RWPE2 (cell line): ENCODE measurements around the gene ACSL1.

ENCODE experiments used
- ATAC-seq: fragments of 200-7000 bp; cut with Tn5 transposase; 3 replicates; pipeline ENCODE4 v1.9.1; 2021; ENCODE audit warnings: low read depth
- DNase-seq: peaks from one replicate; pipeline ENCODE4 v3.0.0-alpha.2; 2020; ENCODE audit warnings: low spot score
- H3K27ac ChIP-seq: fragments of 450-650 bp; 2 replicates; pipeline ENCODE4 v1.5.1; 2017; ENCODE audit warnings: mild to moderate bottlenecking; ENCODE audit not compliant: poor library complexity, severe bottlenecking
- H3K27me3 ChIP-seq: fragments of 250-450 bp; sonication (Bioruptor Pico); 2 replicates; pipeline ENCODE4 v1.5.1; 2021; ENCODE audit warnings: mild to moderate bottlenecking, moderate library complexity; ENCODE audit not compliant: insufficient read depth, poor library complexity, severe bottlenecking
- H3K36me3 ChIP-seq: fragments of 250-450 bp; sonication (Bioruptor Pico); 2 replicates; pipeline ENCODE4 v1.5.1; 2020; ENCODE audit warnings: low read depth, mild to moderate bottlenecking, moderate library complexity
- H3K4me1 ChIP-seq: fragments of 250-450 bp; sonication (Bioruptor Pico); 2 replicates; pipeline ENCODE4 v1.5.1; 2021; ENCODE audit warnings: mild to moderate bottlenecking, moderate library complexity; ENCODE audit not compliant: insufficient read depth, poor library complexity, severe bottlenecking
- H3K4me3 ChIP-seq: fragments of 250-450 bp; sonication (Bioruptor Pico); 2 replicates; pipeline ENCODE4 v1.5.1; 2021; ENCODE audit warnings: mild to moderate bottlenecking, moderate library complexity; ENCODE audit not compliant: severe bottlenecking
- H3K9me3 ChIP-seq: fragments of 250-450 bp; sonication (Bioruptor Pico); 2 replicates; pipeline ENCODE4 v1.5.1; 2021; ENCODE audit warnings: mild to moderate bottlenecking, moderate library complexity; ENCODE audit not compliant: severe bottlenecking
- TF ChIP-seq, protein P1 (sequence below): fragments of 450-650 bp; IDR thresholded peaks from one replicate; pipeline ENCODE4 v1.5.1; 2017; ENCODE audit warnings: mild to moderate bottlenecking, moderate library complexity; ENCODE audit not compliant: poor library complexity, severe bottlenecking

The ACSL1 gene

GRCh38 chr4:184721254-184721653 lies 104.5 kb downstream of the ACSL1 start:
- Histone ChIP-seq H3K27ac (no peak overlapping the region), H3K9me3 (no peaks in the 10 kb centered on the region), H3K27me3 (no peaks in the 10 kb centered on the region), H3K4me3 (no peak overlapping the region), H3K4me1 (no peaks in the 10 kb centered on the region), H3K36me3 (peaks cover 85% of the 10 kb centered on the region)
- no peak for ATAC-seq
- DNase-seq: no peak
- TF ChIP-seq, protein P1, sequence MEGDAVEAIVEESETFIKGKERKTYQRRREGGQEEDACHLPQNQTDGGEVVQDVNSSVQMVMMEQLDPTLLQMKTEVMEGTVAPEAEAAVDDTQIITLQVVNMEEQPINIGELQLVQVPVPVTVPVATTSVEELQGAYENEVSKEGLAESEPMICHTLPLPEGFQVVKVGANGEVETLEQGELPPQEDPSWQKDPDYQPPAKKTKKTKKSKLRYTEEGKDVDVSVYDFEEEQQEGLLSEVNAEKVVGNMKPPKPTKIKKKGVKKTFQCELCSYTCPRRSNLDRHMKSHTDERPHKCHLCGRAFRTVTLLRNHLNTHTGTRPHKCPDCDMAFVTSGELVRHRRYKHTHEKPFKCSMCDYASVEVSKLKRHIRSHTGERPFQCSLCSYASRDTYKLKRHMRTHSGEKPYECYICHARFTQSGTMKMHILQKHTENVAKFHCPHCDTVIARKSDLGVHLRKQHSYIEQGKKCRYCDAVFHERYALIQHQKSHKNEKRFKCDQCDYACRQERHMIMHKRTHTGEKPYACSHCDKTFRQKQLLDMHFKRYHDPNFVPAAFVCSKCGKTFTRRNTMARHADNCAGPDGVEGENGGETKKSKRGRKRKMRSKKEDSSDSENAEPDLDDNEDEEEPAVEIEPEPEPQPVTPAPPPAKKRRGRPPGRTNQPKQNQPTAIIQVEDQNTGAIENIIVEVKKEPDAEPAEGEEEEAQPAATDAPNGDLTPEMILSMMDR: no peak

DNA sequence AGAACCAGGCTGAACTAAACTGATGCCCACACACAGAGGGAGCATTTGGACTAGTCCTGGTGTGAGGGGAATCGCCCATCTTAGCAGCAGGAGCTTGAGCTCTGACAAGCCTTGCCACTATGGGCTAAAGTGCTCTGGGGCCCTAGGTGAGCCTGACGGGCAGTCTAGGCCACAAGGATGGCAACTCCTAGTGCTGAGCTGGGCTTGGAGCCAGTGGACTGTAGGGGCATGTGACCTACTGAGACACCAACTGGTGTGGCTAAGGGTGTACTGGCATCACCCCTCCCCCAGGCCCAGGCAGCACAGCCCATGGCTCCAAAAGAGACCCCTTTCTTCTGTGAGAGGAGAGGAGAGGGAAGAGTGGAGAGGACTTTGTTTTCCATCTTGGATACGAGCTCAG lies 106.4 kb downstream of the ACSL1 start:
- ATAC-seq: no peak; the same call in 2 of the 3 replicates
- DNase-seq: no peak
- no peaks in the 10 kb centered on the region for H3K9me3 ChIP-seq
- H3K4me1 ChIP-seq: no peaks in the 10 kb centered on the region
- H3K27ac ChIP-seq: no peak overlapping the region
- no peaks in the 10 kb centered on the region for H3K27me3 ChIP-seq
- no peak overlapping the region for H3K4me3 ChIP-seq
- TF ChIP-seq, protein P1: no peak
- H3K36me3 ChIP-seq: peaks cover 87% of the 10 kb centered on the region

DNA sequence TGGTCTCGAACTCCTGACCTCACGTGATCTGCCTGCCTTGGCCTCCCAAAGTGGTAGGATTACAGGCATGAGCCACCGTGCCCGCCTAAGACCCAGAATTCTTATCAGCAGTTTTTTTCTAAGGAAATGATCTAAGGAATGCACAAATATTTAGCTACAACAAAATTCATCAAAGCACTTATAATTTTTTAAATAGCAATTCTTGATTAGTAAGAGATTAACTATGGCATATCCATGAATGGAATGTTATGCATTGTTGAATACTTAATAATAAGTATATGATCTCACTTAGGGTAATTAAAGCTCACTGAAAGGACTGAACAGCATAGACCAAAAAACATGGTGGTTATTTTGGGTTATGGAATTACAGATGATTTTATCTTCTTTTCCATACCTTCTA lies 110.2 kb downstream of the ACSL1 start:
- TF ChIP-seq, protein P1: no peak
- Histone ChIP-seq H3K4me1 (no peaks in the 10 kb centered on the region), H3K9me3 (no peaks in the 10 kb centered on the region), H3K27ac (no peak overlapping the region), H3K27me3 (no peaks in the 10 kb centered on the region), H3K4me3 (no peak overlapping the region), H3K36me3 (peaks cover 80% of the 10 kb centered on the region)
- no peak for DNase-seq
- no peak for ATAC-seq

DNA sequence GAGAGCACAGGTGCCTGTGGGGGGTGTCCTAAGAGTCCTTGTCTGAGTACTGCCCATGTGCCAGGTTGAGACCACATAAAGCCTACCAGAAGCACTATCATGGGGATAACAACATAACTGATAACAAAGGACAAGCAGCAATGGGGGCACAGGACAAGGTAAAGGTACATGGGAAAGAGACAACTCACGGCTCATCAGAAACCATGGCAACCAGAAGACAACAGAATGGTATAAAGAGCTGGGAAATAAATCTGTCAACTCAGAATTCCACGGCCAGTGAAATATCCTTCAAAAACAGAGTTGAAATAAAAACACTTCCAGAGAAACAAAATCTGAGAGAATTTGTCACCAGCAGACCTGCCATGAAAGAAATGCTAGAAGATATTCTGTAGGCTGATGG lies 111.9 kb downstream of the ACSL1 start:
- Histone ChIP-seq H3K27ac (no peak overlapping the region), H3K36me3 (peaks cover 82% of the 10 kb centered on the region), H3K27me3 (no peaks in the 10 kb centered on the region), H3K4me1 (no peaks in the 10 kb centered on the region), H3K4me3 (no peak overlapping the region), H3K9me3 (no peaks in the 10 kb centered on the region)
- ATAC-seq: no peak
- TF ChIP-seq, protein P1: no peak
- no peak for DNase-seq

GRCh38 chr4:184712322-184712721 lies 113.4 kb downstream of the ACSL1 start:
- Histone ChIP-seq H3K4me1 (no peaks in the 10 kb centered on the region), H3K27me3 (no peaks in the 10 kb centered on the region), H3K9me3 (no peaks in the 10 kb centered on the region), H3K27ac (no peak overlapping the region), H3K4me3 (no peak overlapping the region), H3K36me3 (peaks cover 89% of the 10 kb centered on the region)
- DNase-seq (no peak), ATAC-seq (no peak)
- TF ChIP-seq, protein P1: no peak
